A673 (cell line): ENCODE data around the gene PXK. TPM values are rescaled to one million over a fixed set of nuclear protein-coding genes. Genes with fewer than 3 reads are reported as not detected.

Experiments used
- BruUV-seq: library from RNA; stranded (reverse); fragments of 400-500 nt; replicated peaks from 2 replicates; lab custom pipeline; 2021; lab: Mats Ljungman, UMichigan
- CTCF ChIA-PET: fragments of 300-600 bp; sonication (Branson Sonifier 250); formaldehyde crosslinking; loops from one replicate; lab custom pipeline; 2022; ENCODE audit warnings: antibody characterized with exemption; lab: Charles Lee
- POLR2A ChIA-PET: fragments of 300-600 bp; sonication (Branson Sonifier 250); formaldehyde crosslinking; loops from one replicate; lab custom pipeline; 2022; ENCODE audit warnings: antibody characterized with exemption; ENCODE audit not compliant: low non-redundant PET; lab: Charles Lee
- DNase-seq: peaks from one replicate; pipeline ENCODE4 v3.0.0-alpha.2; 2015; ENCODE audit warnings: low spot score
- H3K27ac ChIP-seq: fragments of 200-600 bp; sonication (generic); 2 replicates; pipeline ENCODE4 v1.5.1; 2016; ENCODE audit warnings: mixed run types, low read depth, mild to moderate bottlenecking, mixed read lengths, antibody characterized with exemption, low read length; ENCODE audit not compliant: poor library complexity, severe bottlenecking
- H3K27me3 ChIP-seq: fragments of 200-600 bp; sonication (generic); replicated peaks from 2 replicates; pipeline ENCODE4 v1.6.1; 2017; ENCODE audit warnings: mixed run types, low read depth, mild to moderate bottlenecking, mixed read lengths, antibody characterized with exemption, low read length; ENCODE audit not compliant: insufficient read depth, poor library complexity
- H3K36me3 ChIP-seq: fragments of 200-600 bp; sonication (generic); 2 replicates; pipeline ENCODE4 v1.6.1; 2016; ENCODE audit warnings: mixed run types, mild to moderate bottlenecking, mixed read lengths, antibody characterized with exemption, low read length; ENCODE audit not compliant: insufficient read depth, poor library complexity, severe bottlenecking
- H3K4me1 ChIP-seq: fragments of 200-600 bp; sonication (generic); 2 replicates; pipeline ENCODE4 v1.6.1; 2017; ENCODE audit warnings: mixed run types, mild to moderate bottlenecking, mixed read lengths, antibody characterized with exemption, low read length; ENCODE audit not compliant: insufficient read depth, poor library complexity, severe bottlenecking
- H3K4me3 ChIP-seq: fragments of 200-600 bp; sonication (generic); 2 replicates; pipeline ENCODE4 v1.5.1; 2016; ENCODE audit warnings: low read depth, mixed run types, mild to moderate bottlenecking, mixed read lengths, low read length; ENCODE audit not compliant: poor library complexity, severe bottlenecking
- H3K9me3 ChIP-seq: fragments of 200-600 bp; sonication (generic); 2 replicates; pipeline ENCODE4 v1.6.1; 2016; ENCODE audit warnings: mixed run types, low read depth, mild to moderate bottlenecking, mixed read lengths, antibody characterized with exemption, low read length; ENCODE audit not compliant: poor library complexity, severe bottlenecking
- CTCF ChIP-seq: fragments of 300-800, 200-600 bp; sonication (generic); conservative IDR thresholded peaks from 2 replicates; pipeline ENCODE4 v1.5.1; 2017; ENCODE audit warnings: low read depth, mild to moderate bottlenecking, antibody characterized with exemption, low read length, moderate library complexity, mixed read lengths
- EZH2 ChIP-seq: fragments of 200-600 bp; sonication (generic); IDR thresholded peaks from 2 replicates; pipeline ENCODE4 v1.6.1; 2017; ENCODE audit warnings: borderline replicate concordance, low read depth, mild to moderate bottlenecking, mixed read lengths, antibody characterized with exemption, low read length; ENCODE audit not compliant: poor library complexity, severe bottlenecking
- intact Hi-C: fragments of 100-400 bp; cut with micrococcal nuclease; formaldehyde crosslinking; loops from one replicate; pipeline ENCODE4 v1.10.0; 2022; ENCODE audit not compliant: unreplicated experiment
- total RNA-seq: library from RNA; stranded (reverse); gene quantifications from 2 replicates; pipeline ENCODE4 v1.2.3, GENCODE V29; 2021

The PXK gene
- total RNA-seq, 1 experiment from 2014 or later, result 13.2 TPM

GRCh38 chr3:58352626-58353025, 19.9 kb downstream of the PXK start:
- no peaks in the 10 kb centered on the region for H3K36me3 ChIP-seq
- H3K4me3 ChIP-seq, result no peak overlapping the region
- intact Hi-C loops, result no loop called here
- peaks cover 7% of the 10 kb centered on the region for H3K4me1 ChIP-seq
- no peak overlapping the region for H3K27ac ChIP-seq
- no peaks in the 10 kb centered on the region for H3K9me3 ChIP-seq
- BruUV-seq, result no TSS peak
- no peak for DNase-seq
- TF ChIP-seq CTCF (no peak), EZH2 (no peak)
- ChIA-PET POLR2A (interaction anchor here (0.6 kb wide), 1 partner anchor 390 kb away, joined by 4 read pairs; no protein-coding TSS in a partner anchor), CTCF (no interaction called here)
- H3K27me3 ChIP-seq, result no peaks in the 10 kb centered on the region

GRCh38 chr3:58353722-58354553, 21.2 kb downstream of the PXK start:
- intact Hi-C loops, result no loop called here
- no TSS peak for BruUV-seq
- Histone ChIP-seq H3K4me3 (no peak overlapping the region), H3K9me3 (no peaks in the 10 kb centered on the region), H3K27me3 (no peaks in the 10 kb centered on the region), H3K4me1 (peaks cover 7% of the 10 kb centered on the region), H3K27ac (no peak overlapping the region), H3K36me3 (no peaks in the 10 kb centered on the region)
- no peak for DNase-seq
- ChIA-PET CTCF (no interaction called here), POLR2A (no interaction called here)
- TF ChIP-seq CTCF (0 out of 2 replicates have a peak, but pooled peaks have one; percentile 11), EZH2 (no peak)

- POLR2A ChIA-PET, result no interaction called here
- Histone ChIP-seq H3K4me1 (peaks cover 7% of the 10 kb centered on the region), H3K27me3 (no peaks in the 10 kb centered on the region), H3K4me3 (no peak overlapping the region), H3K36me3 (no peaks in the 10 kb centered on the region), H3K27ac (no peak overlapping the region), H3K9me3 (no peaks in the 10 kb centered on the region)
- no TSS peak for BruUV-seq
- CTCF ChIA-PET, result no interaction called here
- intact Hi-C loops, result no loop called here
- no peak for TF ChIP-seq CTCF
- TF ChIP-seq EZH2, result no peak
- DNase-seq, result no peak
Measured at GRCh38 chr3:58355179-58355578, 22.5 kb downstream of the PXK start.
